ENCODE results near the gene ADAMTS9.

The ADAMTS9 gene

DNA sequence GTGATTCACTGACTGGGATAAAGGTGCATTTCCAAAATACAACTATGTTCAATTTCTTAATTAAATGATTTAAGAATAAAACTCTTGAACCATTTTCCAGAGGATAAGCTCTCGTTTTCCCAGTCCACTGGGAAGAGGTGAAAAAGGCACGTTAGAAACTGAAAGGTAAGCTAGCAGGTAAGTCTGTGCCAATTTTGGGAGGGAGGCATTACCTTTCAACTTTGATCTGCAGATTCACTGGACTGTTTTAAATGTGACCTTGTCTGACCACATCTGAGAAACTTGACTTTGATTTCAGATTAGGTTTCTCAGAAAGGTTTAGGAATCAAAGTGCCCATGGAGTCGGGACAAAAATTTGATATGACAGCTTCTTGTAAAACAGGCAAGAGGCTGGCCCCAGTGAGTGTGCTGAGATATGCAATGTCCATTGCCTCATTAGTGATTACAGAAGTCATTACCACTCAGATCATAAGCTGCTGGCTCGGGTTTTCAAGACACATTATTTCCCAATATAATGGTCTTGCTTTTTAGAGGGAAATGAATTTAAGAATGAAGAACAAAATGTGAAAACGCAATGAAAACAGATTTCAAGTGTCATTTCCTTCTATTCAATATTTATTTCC is 118.8 kb downstream of the ADAMTS9 start:
- no peak overlapping the region for H3K27ac ChIP-seq
- no peaks in the 10 kb centered on the region for H4K20me1 ChIP-seq
- H3K4me3 ChIP-seq, result no peak overlapping the region
- no peak overlapping the region for H3K9ac ChIP-seq
- H3K4me1 ChIP-seq, result no peaks in the 10 kb centered on the region
- H3K4me2 ChIP-seq, result no peak overlapping the region
- H3K36me3 ChIP-seq, result no peaks in the 10 kb centered on the region
- no peak for TF ChIP-seq Cebpa-rat (IDR thresholded peaks at IDR 0.05)
- H3K9me3 ChIP-seq, result no peaks in the 10 kb centered on the region
- no peaks in the 10 kb centered on the region for H3K27me3 ChIP-seq

DNA sequence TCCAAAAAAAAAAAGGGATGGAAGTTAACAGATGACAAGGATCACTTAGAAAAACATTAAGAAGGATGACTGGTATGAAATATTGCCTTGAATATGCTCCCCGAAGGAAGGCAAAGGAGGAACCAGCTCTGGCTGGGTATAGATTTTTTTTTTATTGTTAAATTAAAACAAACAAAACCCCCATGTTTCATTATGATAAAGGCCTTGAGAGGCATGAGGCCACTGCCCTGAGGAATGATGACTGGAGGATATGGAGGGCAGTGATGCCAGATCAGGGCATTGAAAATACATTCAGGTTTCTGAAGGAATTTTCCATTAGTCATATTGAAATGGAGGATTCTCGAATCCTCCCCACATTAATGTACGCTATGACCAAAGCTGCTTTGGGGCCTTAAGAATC is 120.9 kb downstream of the ADAMTS9 start:
- no peak for TF ChIP-seq Cebpa-rat (IDR thresholded peaks at IDR 0.05)
- Histone ChIP-seq H4K20me1 (no peaks in the 10 kb centered on the region), H3K9ac (no peak overlapping the region), H3K27ac (no peak overlapping the region), H3K4me1 (no peaks in the 10 kb centered on the region), H3K4me2 (no peak overlapping the region), H3K4me3 (no peak overlapping the region), H3K9me3 (no peaks in the 10 kb centered on the region), H3K36me3 (no peaks in the 10 kb centered on the region), H3K27me3 (no peaks in the 10 kb centered on the region)

DNA sequence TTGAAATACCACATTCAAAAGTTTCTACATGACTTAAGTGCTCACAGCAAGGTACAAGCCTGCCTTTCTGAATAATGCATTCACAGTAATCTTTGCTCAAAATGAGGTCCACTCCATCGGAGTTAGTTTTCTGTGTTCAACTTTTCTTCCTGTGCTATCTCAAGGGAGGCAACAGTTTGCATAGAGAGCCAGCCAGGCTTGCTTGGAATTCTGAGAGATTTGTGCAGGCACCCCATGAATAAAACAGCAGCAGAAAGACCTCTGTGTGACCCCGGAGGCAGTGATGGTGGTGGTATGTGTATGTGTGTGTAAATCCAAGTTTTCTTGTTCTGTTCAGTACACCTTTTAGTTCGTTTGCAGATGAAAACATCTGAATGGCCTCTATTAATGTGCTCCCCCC is 124.0 kb downstream of the ADAMTS9 start:
- Histone ChIP-seq H3K9ac (no peak overlapping the region), H3K4me1 (no peaks in the 10 kb centered on the region), H3K27me3 (no peaks in the 10 kb centered on the region), H3K4me3 (no peak overlapping the region), H4K20me1 (no peaks in the 10 kb centered on the region), H3K36me3 (no peaks in the 10 kb centered on the region), H3K4me2 (no peak overlapping the region), H3K9me3 (no peaks in the 10 kb centered on the region), H3K27ac (no peak overlapping the region)
- no peak for TF ChIP-seq Cebpa-rat (IDR thresholded peaks at IDR 0.05)

- TF ChIP-seq Cebpa-rat (IDR thresholded peaks at IDR 0.05), result no peak
- Histone ChIP-seq H3K4me3 (no peak overlapping the region), H3K9me3 (no peaks in the 10 kb centered on the region), H3K4me1 (no peaks in the 10 kb centered on the region), H3K27ac (no peak overlapping the region), H3K27me3 (no peaks in the 10 kb centered on the region), H4K20me1 (no peaks in the 10 kb centered on the region), H3K9ac (no peak overlapping the region), H3K36me3 (no peaks in the 10 kb centered on the region), H3K4me2 (no peak overlapping the region)
Measured at GRCh38 chr3:64561868-64562267, 125.9 kb downstream of the ADAMTS9 start.

GRCh38 chr3:64561325-64561843 is 126.4 kb downstream of the ADAMTS9 start:
- TF ChIP-seq Cebpa-rat (IDR thresholded peaks at IDR 0.05), result no peak
- Histone ChIP-seq H3K9me3 (no peaks in the 10 kb centered on the region), H4K20me1 (no peaks in the 10 kb centered on the region), H3K4me1 (no peaks in the 10 kb centered on the region), H3K4me2 (no peak overlapping the region), H3K4me3 (no peak overlapping the region), H3K9ac (no peak overlapping the region), H3K36me3 (no peaks in the 10 kb centered on the region), H3K27me3 (no peaks in the 10 kb centered on the region), H3K27ac (no peak overlapping the region)

DNA sequence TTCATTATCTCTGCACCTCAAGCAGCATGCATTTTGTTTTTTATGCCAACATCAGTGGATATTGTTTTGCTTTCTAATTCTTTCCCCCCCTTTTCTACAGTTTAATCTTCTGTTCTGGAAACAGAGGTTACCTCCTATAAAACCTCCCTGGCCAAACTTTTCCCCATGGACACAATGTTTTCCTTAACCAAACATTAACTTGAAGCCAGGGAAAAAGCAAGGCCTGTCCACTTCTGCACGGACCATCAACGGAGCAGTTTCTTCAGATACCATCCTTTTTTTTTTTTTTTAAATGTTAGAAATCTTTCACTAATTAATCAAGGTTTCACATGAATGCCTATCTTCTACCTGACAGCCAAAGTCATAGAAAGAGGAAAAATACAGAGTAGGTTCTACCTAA is 127.0 kb downstream of the ADAMTS9 start:
- Histone ChIP-seq H3K27me3 (no peaks in the 10 kb centered on the region), H3K4me2 (no peak overlapping the region), H3K27ac (no peak overlapping the region), H3K9ac (no peak overlapping the region), H3K4me3 (no peak overlapping the region), H4K20me1 (no peaks in the 10 kb centered on the region), H3K36me3 (no peaks in the 10 kb centered on the region), H3K9me3 (no peaks in the 10 kb centered on the region), H3K4me1 (no peaks in the 10 kb centered on the region)
- TF ChIP-seq Cebpa-rat (IDR thresholded peaks at IDR 0.05), result no peak

GRCh38 chr3:64559588-64559987 is 128.2 kb downstream of the ADAMTS9 start:
- no peaks in the 10 kb centered on the region for H3K27me3 ChIP-seq
- no peaks in the 10 kb centered on the region for H3K9me3 ChIP-seq
- H3K27ac ChIP-seq, result no peak overlapping the region
- no peaks in the 10 kb centered on the region for H4K20me1 ChIP-seq
- no peak overlapping the region for H3K4me2 ChIP-seq
- H3K4me1 ChIP-seq, result no peaks in the 10 kb centered on the region
- no peaks in the 10 kb centered on the region for H3K36me3 ChIP-seq
- no peak for TF ChIP-seq Cebpa-rat (IDR thresholded peaks at IDR 0.05)
- H3K9ac ChIP-seq, result no peak overlapping the region
- H3K4me3 ChIP-seq, result no peak overlapping the region

- no peaks in the 10 kb centered on the region for H3K4me1 ChIP-seq
- H3K9ac ChIP-seq, result no peak overlapping the region
- H3K36me3 ChIP-seq, result no peaks in the 10 kb centered on the region
- H3K27me3 ChIP-seq, result no peaks in the 10 kb centered on the region
- H4K20me1 ChIP-seq, result no peaks in the 10 kb centered on the region
- H3K27ac ChIP-seq, result no peak overlapping the region
- H3K4me2 ChIP-seq, result no peak overlapping the region
- no peak for TF ChIP-seq Cebpa-rat (IDR thresholded peaks at IDR 0.05)
- H3K9me3 ChIP-seq, result no peaks in the 10 kb centered on the region
- no peak overlapping the region for H3K4me3 ChIP-seq
Measured at GRCh38 chr3:64556046-64556445, 131.8 kb downstream of the ADAMTS9 start.

GRCh38 chr3:64555351-64555750 is 132.4 kb downstream of the ADAMTS9 start:
- Histone ChIP-seq H4K20me1 (no peaks in the 10 kb centered on the region), H3K9ac (no peak overlapping the region), H3K9me3 (no peaks in the 10 kb centered on the region), H3K27ac (no peak overlapping the region), H3K27me3 (no peaks in the 10 kb centered on the region), H3K4me3 (no peak overlapping the region), H3K4me1 (no peaks in the 10 kb centered on the region), H3K4me2 (no peak overlapping the region), H3K36me3 (no peaks in the 10 kb centered on the region)
- TF ChIP-seq Cebpa-rat (IDR thresholded peaks at IDR 0.05), result no peak

GRCh38 chr3:64554096-64554920 is 133.5 kb downstream of the ADAMTS9 start:
- H3K4me2 ChIP-seq, result no peak overlapping the region
- no peak overlapping the region for H3K9ac ChIP-seq
- TF ChIP-seq Cebpa-rat (IDR thresholded peaks at IDR 0.05), result no peak
- no peaks in the 10 kb centered on the region for H4K20me1 ChIP-seq
- no peak overlapping the region for H3K27ac ChIP-seq
- H3K27me3 ChIP-seq, result no peaks in the 10 kb centered on the region
- no peaks in the 10 kb centered on the region for H3K9me3 ChIP-seq
- H3K4me1 ChIP-seq, result no peaks in the 10 kb centered on the region
- no peaks in the 10 kb centered on the region for H3K36me3 ChIP-seq
- H3K4me3 ChIP-seq, result no peak overlapping the region

Measured in BLaER1 (cell line).